Gastroesophageal sphincter (tissue), 3 donors: ENCODE results near the gene CFHR3.
"Not testable (repeated sequence)": the region's sequence is repeated elsewhere in the genome, so short reads cannot be mapped to it uniquely, and the experiment has no call there.

Source experiments
- CTCF ChIP-seq, 4 experiments: fragments of 200-600 bp in 2 of 4; fragments of 450-650 bp in 2 of 4; sonication (generic) in 1 of 4; IDR thresholded peaks; one replicate each; pipeline ENCODE4 v1.5.1; 2017 to 2019; ENCODE audit warnings: antibody characterized with exemption in 4 of 4, mild to moderate bottlenecking in 2 of 4, moderate library complexity in 2 of 4
- POLR2A ChIP-seq, 2 donors: fragments of 450-650 bp; IDR thresholded peaks; one replicate each; pipeline ENCODE4 v1.6.1; 2017; ENCODE audit warnings: antibody characterized with exemption in 2 of 2, mild to moderate bottlenecking in 2 of 2, moderate library complexity in 1 of 2

- TF ChIP-seq CTCF, POLR2A (IDR thresholded peaks at IDR 0.05): not testable (repeated sequence)
Observed at GRCh38 chr1:196791252-196791651, 16.6 kb downstream of the CFHR3 start.
